Measurements from ENCODE around the gene OLFM1.

The OLFM1 gene

GRCh38 chr9:135087489-135087792, at the start of gene OLFM1:
Gene OLFM1 (plus strand): TSS chr9:135087668. CDS start chr9:135087990, 322 bp downstream.
- DNase-seq (ENCODE audit: low read depth): peak; percentile 47

DNA sequence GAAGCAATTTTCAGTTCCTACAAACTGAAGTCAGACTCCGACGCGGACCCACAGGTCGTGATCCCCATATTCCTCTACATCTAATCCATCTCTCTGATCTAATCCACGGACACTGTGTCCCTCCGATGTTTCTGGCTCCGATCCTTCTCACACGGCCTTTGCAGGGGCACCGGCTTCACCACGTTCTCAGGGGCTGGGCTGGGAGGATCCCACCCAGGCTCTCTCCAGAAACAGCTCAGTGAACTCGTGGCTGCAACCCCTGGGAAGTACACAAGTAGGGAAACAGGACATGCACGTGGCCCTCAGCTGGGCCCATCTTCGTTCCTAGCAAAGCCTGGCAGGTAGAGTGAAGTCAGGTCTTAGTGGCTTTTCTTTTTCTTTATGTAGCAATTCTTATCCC, 49.1 kb upstream of the OLFM1 start:
- DNase-seq (ENCODE audit: low read depth): no peak

- no peak for DNase-seq (ENCODE audit: low read depth)
These were observed 48.6 kb upstream of the OLFM1 start for GRCh38 chr9:135038826-135039225.

GRCh38 chr9:135039266-135039870, 48.1 kb upstream of the OLFM1 start:
- no peak for DNase-seq (ENCODE audit: low read depth)

GRCh38 chr9:135039916-135040645, 47.4 kb upstream of the OLFM1 start:
- DNase-seq (ENCODE audit: low read depth): no peak

DNA sequence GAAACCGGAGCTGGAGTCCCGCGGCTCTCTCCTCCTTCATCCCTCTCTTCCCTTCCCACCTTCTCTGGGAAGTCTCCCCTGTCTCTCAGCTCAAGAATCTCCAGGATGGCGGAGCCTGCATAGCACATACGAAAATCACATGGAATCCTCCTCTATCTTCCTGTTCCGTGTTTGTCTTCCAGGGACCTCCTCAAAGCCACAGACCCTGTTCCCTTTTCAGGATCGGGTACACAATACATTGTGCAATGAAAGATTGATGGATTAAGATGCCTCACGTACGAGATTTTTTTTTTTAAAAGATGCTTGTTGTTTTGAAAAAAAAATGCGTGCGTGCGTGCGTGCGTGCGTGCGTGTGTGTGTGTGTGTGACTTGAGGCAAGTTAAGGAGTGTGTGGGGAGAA, 46.6 kb upstream of the OLFM1 start:
- DNase-seq (ENCODE audit: low read depth): no peak

- DNase-seq (ENCODE audit: low read depth): no peak
These were observed 44.1 kb upstream of the OLFM1 start for GRCh38 chr9:135043345-135043744.

DNA sequence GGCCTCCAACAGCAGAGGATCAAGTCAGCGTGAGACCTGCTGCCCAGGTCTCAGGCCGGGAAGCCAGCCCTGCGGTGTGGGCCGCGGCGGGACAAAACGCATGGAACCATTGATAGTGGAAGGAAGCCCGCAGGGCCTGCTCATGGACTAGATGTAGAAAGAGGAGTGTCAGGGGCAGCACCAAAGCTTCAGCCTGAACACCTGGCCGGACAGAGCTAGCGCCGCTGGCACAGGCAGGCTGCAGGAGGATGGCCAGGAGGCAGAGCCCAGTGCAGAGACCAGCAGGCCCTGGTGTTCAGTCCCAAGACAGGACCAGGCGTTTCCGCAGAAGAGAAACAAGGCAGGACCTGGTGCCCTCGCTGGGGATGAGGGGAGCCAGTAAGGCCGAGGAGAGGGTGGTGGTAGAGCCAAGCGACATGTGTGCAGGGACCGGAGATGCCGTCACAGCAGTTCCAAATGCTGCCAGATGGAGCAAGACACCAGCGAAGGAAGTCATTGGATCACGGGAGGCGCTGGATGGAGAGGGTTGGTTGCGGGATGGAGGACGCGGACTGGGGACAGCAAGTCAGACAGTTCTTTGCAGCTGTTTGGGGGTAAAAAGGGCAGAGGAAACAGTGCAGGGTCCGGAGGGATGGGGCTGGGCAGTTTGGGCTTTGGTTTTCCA, 42.1 kb upstream of the OLFM1 start:
- no peak for DNase-seq (ENCODE audit: low read depth)

GRCh38 chr9:135045928-135046738, 41.3 kb upstream of the OLFM1 start:
- no peak for DNase-seq (ENCODE audit: low read depth)

- no peak for DNase-seq (ENCODE audit: low read depth)
These were observed 40.6 kb upstream of the OLFM1 start for GRCh38 chr9:135046739-135047350.

- DNase-seq (ENCODE audit: low read depth): no peak
These were observed 39.9 kb upstream of the OLFM1 start for GRCh38 chr9:135047521-135047920.

DNA sequence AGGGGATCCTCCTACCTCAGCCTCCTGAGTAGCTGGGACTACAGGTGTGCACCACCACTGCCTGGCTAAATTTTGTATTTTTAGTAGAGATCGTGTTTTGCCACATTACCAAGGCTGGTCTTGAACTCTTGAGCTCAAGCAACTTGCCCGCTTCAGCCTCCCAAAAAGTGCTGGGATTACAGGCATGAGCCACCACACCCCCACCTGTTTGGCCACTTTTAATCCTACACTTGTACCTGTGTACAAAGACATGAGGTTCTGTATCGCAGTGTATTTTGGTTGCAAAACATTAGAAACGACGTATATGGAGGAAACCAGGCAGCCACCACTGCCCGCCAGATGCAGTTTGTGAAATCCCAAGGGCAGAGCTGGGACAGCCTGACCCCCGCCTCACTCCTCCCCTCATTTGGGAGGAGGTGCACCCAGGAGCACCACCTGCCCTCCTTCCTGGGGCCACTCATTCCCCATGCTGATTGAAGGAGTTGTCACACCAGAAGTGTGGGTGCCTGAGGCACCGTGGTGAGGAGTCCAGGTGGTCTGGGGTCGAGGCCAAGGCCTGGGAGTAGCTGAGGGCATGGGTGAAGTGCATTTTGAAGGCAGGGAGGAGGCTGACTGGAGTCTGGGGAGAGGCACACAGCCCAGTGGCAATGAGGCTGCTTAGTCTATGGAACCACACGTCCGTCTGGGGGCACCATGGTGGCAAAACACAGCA, 39.3 kb upstream of the OLFM1 start:
- no peak for DNase-seq (ENCODE audit: low read depth)

DNA sequence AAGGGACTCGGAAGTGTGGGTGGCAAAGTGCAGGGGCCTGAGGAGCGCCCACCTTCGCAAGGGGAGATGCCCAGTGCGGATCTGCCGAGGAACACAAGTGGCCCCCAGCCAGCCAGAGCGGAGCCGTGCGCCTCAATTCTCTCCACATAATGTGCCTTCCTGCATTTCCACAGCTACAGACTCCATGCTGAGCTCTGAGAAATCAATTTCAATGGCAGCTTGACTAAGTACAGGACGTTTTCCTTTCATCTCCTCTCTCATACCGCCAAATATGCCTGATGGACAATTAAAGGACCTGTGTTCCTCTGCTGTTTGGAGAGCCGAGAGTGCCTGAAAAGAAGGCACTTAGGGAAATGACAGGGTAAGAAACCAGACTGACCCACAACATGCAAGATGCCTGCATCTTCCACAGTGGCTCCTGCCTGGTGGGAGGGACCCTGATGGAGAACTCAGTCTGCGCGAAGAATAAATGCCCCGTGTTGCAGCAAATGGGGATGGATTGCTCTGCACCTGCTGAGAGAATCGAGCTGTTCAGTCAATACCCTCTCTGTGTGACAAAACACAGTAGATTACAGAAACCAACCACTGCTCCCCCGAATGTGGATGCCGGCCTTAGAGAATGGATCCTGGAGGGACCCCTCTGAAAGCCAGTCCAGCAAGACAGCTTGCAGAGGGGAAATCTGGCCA, 38.6 kb upstream of the OLFM1 start:
- no peak for DNase-seq (ENCODE audit: low read depth)

- no peak for DNase-seq (ENCODE audit: low read depth)
These were observed 38.0 kb upstream of the OLFM1 start for GRCh38 chr9:135049460-135049859.

DNA sequence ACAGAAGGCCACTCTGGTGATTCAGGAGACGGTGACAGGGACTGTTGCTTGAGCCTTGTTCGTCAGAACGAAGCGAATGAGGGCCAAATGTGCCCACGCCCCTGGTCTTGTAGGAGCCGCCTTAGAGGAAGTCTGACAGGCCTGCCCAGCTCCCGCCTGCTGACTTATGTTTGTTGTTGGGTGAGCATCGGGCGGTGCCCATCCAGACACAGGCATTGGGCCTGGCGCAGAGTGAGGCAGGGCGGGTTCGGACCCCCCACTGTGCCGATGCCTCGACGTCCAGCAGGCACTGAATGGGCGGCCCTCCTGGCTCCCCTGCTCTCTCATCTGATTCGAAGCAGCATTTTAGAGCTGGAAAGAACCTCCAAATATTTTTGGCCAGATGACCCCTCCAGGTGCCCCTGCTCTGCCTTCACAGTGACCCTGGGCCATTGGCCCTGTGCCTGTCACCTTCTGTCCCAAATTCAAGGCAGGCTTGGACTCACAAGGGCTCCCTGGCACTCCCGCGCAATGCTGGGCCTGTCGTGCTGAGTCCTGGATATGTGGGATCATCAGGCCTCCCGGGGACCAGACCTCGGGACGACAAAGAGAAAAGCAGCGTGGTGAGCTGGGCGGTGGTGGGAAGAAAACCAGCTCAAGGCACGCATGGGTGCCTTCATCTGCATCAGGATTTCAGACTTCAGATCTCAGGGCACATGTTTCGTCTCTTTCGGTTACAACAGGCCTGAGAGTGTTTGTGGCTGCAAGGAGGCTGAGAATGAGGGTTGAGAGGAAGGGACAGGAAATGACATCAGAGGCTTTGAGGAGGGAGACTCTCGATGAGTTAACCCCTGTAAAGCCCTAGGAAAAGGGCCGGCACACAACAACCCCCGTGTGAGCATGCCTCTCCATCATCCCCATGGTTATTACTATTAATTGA, 37.1 kb upstream of the OLFM1 start:
- DNase-seq (ENCODE audit: low read depth): no peak

GRCh38 chr9:135051316-135052038, 36.0 kb upstream of the OLFM1 start:
- DNase-seq (ENCODE audit: low read depth): no peak

GRCh38 chr9:135053133-135053532, 34.3 kb upstream of the OLFM1 start:
- no peak for DNase-seq (ENCODE audit: low read depth)

DNA sequence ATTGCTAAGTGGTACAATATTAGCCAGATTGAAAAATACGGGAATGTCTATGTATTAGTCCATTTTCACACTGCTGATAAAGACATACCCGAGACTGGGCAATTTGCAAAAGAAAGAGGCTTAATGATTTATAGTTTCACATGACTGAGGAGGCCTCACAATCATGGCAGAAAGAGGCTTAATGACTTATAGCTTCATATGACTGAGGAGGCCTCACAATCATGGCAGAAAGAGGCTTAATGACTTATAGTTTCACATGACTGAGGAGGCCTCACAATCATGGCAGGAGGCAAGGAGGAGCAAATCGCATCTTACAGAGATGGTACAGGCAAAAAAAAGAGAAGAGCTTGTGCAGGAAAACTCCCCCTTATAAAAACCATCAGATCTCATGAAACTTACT, 32.3 kb upstream of the OLFM1 start:
- DNase-seq (ENCODE audit: low read depth): no peak

DNA sequence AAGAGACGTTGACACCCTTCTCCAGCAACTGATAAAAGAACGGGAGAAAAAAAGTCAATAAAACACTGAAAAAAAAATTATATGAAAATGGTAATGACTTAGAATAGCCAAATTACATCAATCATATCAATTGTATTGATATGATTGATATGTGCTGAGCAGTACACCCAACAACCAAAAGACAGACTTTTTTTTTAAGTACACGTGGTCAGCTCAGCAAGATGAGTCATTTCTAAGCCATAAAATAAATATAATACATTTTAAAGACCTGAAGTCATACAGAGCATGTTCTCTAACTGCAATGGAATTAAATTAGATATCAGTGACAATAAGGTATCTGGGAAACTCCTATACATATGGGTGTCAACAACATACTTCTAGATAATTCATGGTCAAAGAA, 30.9 kb upstream of the OLFM1 start:
- no peak for DNase-seq (ENCODE audit: low read depth)

Data from fibroblast of gingiva (primary cell).